Measurements from ENCODE around the gene ALX4.
A peak's percentile ranks its signal among the peaks of the same experiment; 100 is the strongest.

Gene ALX4

GRCh38 chr11:44319552-44320288 is 9.8 kb upstream of the ALX4 start:
- no peak overlapping the region for H3K4me3 ChIP-seq (ENCODE audit: low read depth, low read length)
- DNase-seq (ENCODE audit: low read depth): no peak
- TF ChIP-seq, protein P1, sequence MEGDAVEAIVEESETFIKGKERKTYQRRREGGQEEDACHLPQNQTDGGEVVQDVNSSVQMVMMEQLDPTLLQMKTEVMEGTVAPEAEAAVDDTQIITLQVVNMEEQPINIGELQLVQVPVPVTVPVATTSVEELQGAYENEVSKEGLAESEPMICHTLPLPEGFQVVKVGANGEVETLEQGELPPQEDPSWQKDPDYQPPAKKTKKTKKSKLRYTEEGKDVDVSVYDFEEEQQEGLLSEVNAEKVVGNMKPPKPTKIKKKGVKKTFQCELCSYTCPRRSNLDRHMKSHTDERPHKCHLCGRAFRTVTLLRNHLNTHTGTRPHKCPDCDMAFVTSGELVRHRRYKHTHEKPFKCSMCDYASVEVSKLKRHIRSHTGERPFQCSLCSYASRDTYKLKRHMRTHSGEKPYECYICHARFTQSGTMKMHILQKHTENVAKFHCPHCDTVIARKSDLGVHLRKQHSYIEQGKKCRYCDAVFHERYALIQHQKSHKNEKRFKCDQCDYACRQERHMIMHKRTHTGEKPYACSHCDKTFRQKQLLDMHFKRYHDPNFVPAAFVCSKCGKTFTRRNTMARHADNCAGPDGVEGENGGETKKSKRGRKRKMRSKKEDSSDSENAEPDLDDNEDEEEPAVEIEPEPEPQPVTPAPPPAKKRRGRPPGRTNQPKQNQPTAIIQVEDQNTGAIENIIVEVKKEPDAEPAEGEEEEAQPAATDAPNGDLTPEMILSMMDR (IDR thresholded peaks at IDR 0.05; ENCODE audit: control insufficient read depth, extremely low read depth, insufficient read depth): no peak

- H3K4me3 ChIP-seq (ENCODE audit: low read depth, low read length): no peak overlapping the region
- TF ChIP-seq, protein P1 (IDR thresholded peaks at IDR 0.05; ENCODE audit: control insufficient read depth, extremely low read depth, insufficient read depth): no peak
- DNase-seq (ENCODE audit: low read depth): no peak
These were observed 9.2 kb upstream of the ALX4 start for GRCh38 chr11:44319170-44319551.

DNA sequence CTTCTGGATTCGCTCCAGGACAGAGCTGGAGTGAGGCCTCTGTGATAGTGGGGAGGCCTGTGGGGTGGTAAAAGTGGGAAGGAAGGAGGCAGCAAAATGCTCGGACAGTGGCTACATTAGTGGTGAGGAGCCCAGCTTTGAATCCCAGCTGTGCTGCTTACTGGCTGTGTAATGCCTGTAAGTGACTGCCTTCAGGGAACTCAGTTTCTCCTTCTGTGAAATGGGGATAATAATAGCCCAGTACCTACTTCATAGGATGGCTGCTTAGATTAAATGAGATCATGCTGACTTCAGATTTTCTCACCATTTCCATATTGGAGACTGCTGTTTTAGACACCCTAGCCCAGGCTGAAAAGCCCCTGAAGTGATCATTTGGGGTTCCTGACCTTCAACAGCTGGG is 8.4 kb upstream of the ALX4 start:
- TF ChIP-seq, protein P1 (IDR thresholded peaks at IDR 0.05; ENCODE audit: control insufficient read depth, extremely low read depth, insufficient read depth): no peak
- no peak overlapping the region for H3K4me3 ChIP-seq (ENCODE audit: low read depth, low read length)
- no peak for DNase-seq (ENCODE audit: low read depth)

GRCh38 chr11:44316659-44317240 is 6.8 kb upstream of the ALX4 start:
- DNase-seq (ENCODE audit: low read depth): no peak
- H3K4me3 ChIP-seq (ENCODE audit: low read depth, low read length): peak overlapping the region; percentile 15; the same call in 1 of the 2 replicates
- TF ChIP-seq, protein P1 (IDR thresholded peaks at IDR 0.05; ENCODE audit: control insufficient read depth, extremely low read depth, insufficient read depth): 0 out of 2 replicates have a peak, but pooled peaks have one; percentile 15

DNA sequence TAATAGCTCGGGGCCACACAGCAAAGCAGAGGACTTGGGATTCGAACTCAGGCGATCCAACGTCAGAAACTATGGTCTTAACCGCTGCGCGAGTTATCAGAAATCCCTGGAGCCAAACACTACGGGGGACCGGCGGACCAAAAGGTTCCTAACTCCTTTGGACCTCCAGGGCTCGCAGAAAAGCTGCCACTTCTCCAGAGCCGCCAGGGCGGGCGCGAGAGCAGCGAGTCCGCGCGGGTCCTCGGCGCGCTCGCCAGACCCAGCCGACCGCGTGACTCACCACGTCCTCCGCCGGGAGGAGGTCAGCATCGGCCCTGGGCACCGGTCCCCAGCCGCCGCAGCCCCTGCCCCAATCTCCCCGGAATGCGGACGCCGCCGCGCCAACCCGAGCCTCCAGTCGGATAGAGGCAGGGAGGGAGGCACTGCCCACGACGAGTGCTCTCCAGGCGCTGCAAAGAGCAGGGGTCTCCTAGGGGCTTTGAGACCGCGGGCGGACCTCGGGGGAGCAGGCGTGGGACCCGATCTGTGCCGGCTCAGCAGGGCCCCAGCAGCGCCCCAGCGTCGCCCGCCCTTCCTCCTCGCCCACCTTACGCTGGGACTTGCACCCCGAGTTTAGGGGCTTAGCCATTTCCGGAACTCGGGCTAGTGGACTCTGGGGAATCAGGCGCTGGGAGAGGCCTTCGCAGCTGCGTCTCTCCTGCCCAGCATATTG is 6.2 kb upstream of the ALX4 start:
- peak overlapping the region; percentile 15; the same call in 1 of the 2 replicates for H3K4me3 ChIP-seq (ENCODE audit: low read depth, low read length)
- no peak for DNase-seq (ENCODE audit: low read depth)
- TF ChIP-seq, protein P1 (IDR thresholded peaks at IDR 0.05; ENCODE audit: control insufficient read depth, extremely low read depth, insufficient read depth): no peak

DNA sequence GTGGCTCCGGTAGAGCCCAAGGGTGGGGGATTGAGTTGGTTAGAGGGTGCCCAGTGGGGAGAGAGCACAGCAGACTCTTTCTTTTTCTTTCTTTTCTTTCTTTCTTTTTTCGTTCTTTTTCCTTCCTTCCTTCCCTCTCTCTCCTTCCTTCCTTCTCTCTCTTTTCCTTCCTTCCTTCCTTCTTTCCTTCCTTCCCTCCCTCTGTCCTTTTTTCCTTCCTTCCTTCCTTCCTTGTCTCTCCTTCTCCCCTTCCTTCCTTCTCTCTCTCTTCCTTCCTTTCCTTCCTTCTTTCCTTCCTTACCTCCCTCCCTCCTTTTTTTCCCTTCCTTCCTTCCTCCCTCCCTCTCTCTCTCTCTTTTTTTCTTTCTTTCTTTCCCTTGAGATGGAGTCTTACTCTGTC is 4.8 kb upstream of the ALX4 start:
- no peak overlapping the region for H3K4me3 ChIP-seq (ENCODE audit: low read depth, low read length)
- TF ChIP-seq, protein P1 (IDR thresholded peaks at IDR 0.05; ENCODE audit: control insufficient read depth, extremely low read depth, insufficient read depth): no peak
- no peak for DNase-seq (ENCODE audit: low read depth)
